Effector memory CD4-positive, alpha-beta T cell (primary cell): ENCODE measurements around the gene C9orf43.

Source experiments
- DNase-seq, 3 donors: peaks; one replicate each; pipeline ENCODE4 v3.0.0-alpha.2; 2020
- H3K27ac ChIP-seq: 2 replicates; pipeline ENCODE4 v1.7.0; 2013; ENCODE audit warnings: mild to moderate bottlenecking, low read length, moderate library complexity; ENCODE audit not compliant: insufficient read depth, poor library complexity, severe bottlenecking
- H3K27me3 ChIP-seq: replicated peaks from 2 replicates; pipeline ENCODE4 v1.7.0; 2013; ENCODE audit warnings: mild to moderate bottlenecking, low read length; ENCODE audit not compliant: insufficient read depth, control insufficient read depth, poor library complexity, severe bottlenecking
- H3K36me3 ChIP-seq: 2 replicates; pipeline ENCODE4 v1.7.0; 2013; ENCODE audit warnings: mild to moderate bottlenecking, low read length, moderate library complexity; ENCODE audit not compliant: control insufficient read depth, insufficient read depth
- H3K4me1 ChIP-seq: 2 replicates; pipeline ENCODE4 v1.7.0; 2013; ENCODE audit warnings: low read length, mild to moderate bottlenecking; ENCODE audit not compliant: control insufficient read depth, insufficient read depth, poor library complexity, severe bottlenecking
- H3K4me3 ChIP-seq: 2 replicates; pipeline ENCODE4 v1.7.0; 2013; ENCODE audit warnings: low read length, low read depth, mild to moderate bottlenecking; ENCODE audit not compliant: insufficient read depth, poor library complexity, severe bottlenecking
- H3K9me3 ChIP-seq: 2 replicates; pipeline ENCODE4 v1.7.0; 2013; ENCODE audit warnings: mild to moderate bottlenecking, low read length, moderate library complexity; ENCODE audit not compliant: control insufficient read depth

Gene C9orf43

DNA sequence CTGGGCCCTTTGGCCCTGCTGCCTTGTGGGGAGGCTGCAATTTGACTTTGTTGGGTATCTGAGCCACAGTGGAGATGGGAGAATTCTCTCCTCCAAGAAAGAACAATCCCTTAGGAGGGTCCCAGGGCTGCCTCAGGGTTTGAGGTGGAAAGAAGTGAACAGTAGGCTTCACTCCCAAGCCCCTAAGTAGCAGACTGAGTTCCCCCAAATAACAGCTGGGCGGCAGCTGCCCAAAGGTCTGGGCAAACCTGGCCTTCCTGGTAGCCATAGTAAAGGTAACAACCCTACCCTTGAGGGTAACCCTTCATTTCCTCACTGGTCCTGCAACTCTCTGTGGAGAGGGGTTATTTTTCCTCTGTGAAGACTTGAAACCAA is 53.7 kb downstream of the C9orf43 start:
- Histone ChIP-seq H3K36me3 (no peaks in the 10 kb centered on the region), H3K4me3 (no peak overlapping the region), H3K4me1 (no peaks in the 10 kb centered on the region), H3K9me3 (no peaks in the 10 kb centered on the region), H3K27ac (no peak overlapping the region), H3K27me3 (no peaks in the 10 kb centered on the region)
- no peak for DNase-seq

DNA sequence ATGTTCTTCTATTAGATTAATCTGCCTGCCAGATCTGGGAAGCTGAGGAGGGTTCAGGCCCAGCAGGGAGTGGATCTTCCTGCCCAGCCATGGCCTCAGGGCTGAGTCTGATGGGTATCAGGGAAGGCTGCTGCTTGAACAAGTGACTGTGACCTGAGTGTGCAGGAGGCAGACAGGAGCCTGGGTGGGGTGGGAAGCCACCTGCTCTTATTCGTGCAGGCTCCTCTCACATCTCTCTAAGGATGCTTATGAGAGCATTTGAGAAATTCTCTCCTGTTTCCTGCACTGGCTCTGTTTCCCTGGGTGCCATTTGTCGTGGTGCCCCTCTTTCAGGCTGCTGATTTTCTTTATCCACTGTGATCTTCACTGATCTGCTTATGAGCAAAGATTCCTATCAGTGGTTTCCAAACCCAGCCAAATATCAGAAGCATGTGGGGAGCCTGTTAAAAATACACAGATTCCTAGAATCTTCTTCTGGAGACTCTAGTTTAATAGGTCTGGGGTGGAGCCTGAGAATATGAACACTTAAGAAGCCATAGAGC is 55.1 kb downstream of the C9orf43 start:
- DNase-seq, result no peak
- Histone ChIP-seq H3K9me3 (no peaks in the 10 kb centered on the region), H3K27ac (no peak overlapping the region), H3K4me1 (no peaks in the 10 kb centered on the region), H3K36me3 (no peaks in the 10 kb centered on the region), H3K4me3 (no peak overlapping the region), H3K27me3 (no peaks in the 10 kb centered on the region)

DNA sequence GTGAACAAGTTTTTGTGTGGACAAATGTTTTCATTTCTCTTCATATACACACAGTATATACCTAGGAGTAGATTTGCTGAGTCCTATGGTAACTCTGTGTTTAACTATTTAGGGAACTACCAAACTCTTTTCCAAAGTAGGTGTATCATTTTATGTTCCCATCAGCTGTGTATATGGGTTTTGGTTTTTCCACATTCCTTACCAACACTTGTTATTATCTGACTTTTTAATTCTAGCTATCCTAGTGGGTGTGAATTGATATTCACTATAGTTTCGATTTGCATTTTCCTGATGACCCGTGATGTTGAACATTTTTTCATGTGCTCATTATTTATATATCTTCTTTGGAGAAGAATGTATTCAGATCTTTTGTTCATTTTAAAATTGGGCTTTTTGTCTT is 56.6 kb downstream of the C9orf43 start:
- no peaks in the 10 kb centered on the region for H3K36me3 ChIP-seq
- DNase-seq, result no peak
- H3K9me3 ChIP-seq, result no peaks in the 10 kb centered on the region
- H3K4me3 ChIP-seq, result no peak overlapping the region
- H3K27me3 ChIP-seq, result no peaks in the 10 kb centered on the region
- no peak overlapping the region for H3K27ac ChIP-seq
- no peaks in the 10 kb centered on the region for H3K4me1 ChIP-seq

DNA sequence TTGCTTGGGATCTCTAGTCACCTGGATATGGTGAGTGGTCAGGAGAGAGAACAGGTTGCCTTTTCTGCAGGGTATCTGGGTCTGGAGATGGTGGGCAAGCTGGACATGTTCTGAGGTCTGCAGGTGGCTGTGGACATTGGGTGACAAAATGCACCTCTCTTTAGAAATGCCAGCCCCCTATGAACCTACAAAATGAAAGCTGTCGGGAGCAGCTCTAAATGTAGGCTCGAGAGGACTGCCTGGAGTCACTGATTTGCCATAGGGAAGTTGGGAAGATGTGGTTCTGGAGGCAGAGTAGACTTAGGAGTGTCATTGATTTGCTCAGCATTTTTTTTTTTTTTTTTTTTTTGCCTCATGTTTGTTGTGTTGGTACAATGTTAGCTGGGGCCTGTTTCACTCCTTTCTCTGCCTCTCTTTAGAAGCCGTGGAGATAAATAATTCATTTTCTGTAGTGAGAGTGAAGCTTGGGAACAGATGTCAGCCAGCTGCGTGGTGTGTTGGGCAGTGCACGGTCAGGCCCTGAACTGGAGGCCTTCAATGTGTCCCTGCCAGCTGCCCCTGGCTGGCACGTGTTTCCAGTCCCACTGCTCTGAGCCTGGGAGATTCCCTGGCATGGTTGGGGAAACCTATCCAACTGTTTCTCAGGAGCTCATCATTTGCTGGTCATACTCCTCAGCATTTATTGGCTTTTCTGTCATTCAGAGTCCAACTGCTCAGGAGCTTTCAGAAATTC is 58.3 kb downstream of the C9orf43 start:
- no peak overlapping the region for H3K27ac ChIP-seq
- no peaks in the 10 kb centered on the region for H3K4me1 ChIP-seq

DNA sequence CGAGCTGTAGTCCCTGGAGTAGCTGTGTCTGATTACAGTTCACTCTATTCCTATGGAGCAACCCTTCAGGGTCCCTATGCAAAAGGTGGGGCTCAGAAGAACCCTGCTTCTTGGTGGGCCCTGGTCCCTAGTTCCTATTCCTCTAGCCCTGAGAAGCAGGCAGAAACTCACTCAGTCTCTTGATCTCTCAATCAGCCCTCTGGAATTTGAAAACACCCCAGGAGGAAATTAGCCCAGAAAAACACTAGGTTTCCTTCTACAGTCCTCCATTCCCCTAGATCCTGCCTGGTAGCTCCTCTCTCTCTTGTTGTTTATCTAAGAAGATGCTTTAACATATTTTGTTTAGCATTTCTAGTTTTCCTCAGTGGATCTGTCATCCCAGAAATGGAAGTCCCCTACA is 60.6 kb downstream of the C9orf43 start:
- H3K9me3 ChIP-seq, result no peaks in the 10 kb centered on the region
- no peaks in the 10 kb centered on the region for H3K4me1 ChIP-seq
- no peaks in the 10 kb centered on the region for H3K36me3 ChIP-seq
- no peak overlapping the region for H3K4me3 ChIP-seq
- no peak overlapping the region for H3K27ac ChIP-seq
- DNase-seq, result no peak
- H3K27me3 ChIP-seq, result no peaks in the 10 kb centered on the region

More for the DNA sequence above, 58.3 kb downstream of the C9orf43 start:
- Histone ChIP-seq H3K4me3 (no peak overlapping the region), H3K27me3 (no peaks in the 10 kb centered on the region), H3K36me3 (no peaks in the 10 kb centered on the region), H3K9me3 (no peaks in the 10 kb centered on the region)
- DNase-seq, result no peak

DNA sequence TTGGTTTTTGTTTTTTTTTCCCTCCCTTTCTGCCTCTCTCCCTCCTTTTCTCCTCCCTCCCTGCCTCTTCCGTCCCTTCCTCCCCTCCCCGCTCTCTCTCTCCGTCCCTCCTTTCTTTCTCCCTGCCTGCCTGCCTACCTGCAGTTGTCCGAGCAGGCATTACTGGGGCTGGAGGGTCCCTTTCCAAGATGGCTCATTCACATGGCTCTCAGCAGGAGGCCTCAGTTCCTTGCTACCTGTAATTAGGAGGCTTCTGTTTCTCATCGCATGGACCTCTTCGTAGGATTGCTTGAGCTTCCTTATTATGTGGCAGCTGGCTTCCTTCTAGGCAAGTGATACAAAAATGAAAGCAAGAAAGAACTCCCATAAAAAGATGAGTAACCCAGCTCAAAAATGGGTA is 61.0 kb downstream of the C9orf43 start:
- Histone ChIP-seq H3K27me3 (no peaks in the 10 kb centered on the region), H3K36me3 (no peaks in the 10 kb centered on the region), H3K9me3 (no peaks in the 10 kb centered on the region), H3K27ac (no peak overlapping the region), H3K4me1 (no peaks in the 10 kb centered on the region), H3K4me3 (no peak overlapping the region)
- no peak for DNase-seq

DNA sequence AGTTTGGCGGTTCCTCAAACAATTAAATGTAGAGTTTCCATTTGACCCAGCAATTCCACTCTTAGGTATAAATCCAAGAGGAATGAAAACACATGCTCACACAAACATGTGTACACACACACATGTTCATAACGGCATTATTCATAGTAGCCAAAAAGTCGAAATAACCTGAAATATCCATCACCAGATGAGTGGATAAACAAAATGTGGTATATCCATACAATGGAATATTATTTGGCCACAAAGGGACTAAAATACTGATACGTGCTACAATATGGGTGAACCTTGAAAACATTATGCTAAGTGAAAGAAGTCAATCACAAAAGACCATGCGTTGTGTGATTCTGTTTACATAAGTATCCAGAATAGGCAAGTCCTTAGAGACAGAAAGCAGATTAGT is 61.7 kb downstream of the C9orf43 start:
- Histone ChIP-seq H3K9me3 (no peaks in the 10 kb centered on the region), H3K4me1 (no peaks in the 10 kb centered on the region), H3K36me3 (no peaks in the 10 kb centered on the region), H3K27ac (no peak overlapping the region), H3K27me3 (no peaks in the 10 kb centered on the region), H3K4me3 (no peak overlapping the region)
- DNase-seq, result no peak

DNA sequence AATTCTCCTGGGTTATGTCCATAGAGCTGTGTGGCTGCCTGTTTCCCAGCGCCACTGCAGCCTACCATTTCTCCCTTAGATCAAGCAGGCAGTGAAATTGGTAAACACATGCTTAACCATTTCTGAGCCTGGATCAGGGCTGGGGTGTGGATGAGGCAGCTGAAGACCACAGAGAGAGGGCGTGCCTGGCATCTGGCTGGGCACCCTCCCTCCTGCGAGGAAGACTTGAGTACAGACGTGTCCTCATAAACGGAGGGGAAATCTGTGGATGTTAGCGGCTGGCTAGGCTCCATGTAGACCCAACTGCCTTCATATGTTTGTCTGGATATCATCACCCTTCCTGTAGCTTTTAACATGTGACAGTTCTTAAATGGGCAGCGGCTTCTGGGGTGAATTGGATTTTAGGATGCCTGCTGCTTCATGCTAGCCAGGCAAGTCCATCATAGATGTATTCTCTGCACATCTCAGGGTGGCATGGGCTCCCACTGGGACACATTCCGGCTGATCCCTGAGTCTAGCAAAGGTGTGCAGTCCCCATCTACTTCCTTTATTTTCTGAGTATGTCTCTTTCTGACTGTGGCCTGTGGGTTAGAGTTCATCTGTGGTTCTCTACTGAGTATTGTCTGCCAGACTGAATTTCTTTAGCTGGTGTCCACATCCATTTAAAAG is 63.9 kb downstream of the C9orf43 start:
- Histone ChIP-seq H3K27me3 (no peaks in the 10 kb centered on the region), H3K27ac (no peak overlapping the region), H3K4me1 (peaks cover 4% of the 10 kb centered on the region), H3K4me3 (no peak overlapping the region), H3K36me3 (no peaks in the 10 kb centered on the region), H3K9me3 (no peaks in the 10 kb centered on the region)
- no peak for DNase-seq

DNA sequence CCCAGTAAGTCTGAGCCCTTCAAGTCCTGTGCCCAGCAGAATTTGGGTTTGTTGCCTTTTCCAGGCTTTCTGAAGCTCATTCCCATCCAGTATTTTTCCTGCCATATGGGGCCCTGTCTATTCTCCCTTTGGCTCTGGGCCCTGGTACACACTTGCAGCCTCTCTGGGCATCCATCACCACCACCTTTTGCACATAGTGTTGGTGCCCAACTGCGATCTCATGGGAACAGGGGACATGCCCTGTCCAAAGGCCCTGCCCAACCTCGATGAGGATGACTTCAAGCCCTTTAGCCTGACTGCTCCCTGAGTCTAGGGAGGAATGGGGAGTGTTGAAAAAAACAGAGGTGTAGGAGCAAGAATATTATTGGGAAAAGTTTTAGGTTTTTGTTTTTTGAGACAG is 64.5 kb downstream of the C9orf43 start:
- Histone ChIP-seq H3K27me3 (no peaks in the 10 kb centered on the region), H3K4me3 (no peak overlapping the region), H3K36me3 (no peaks in the 10 kb centered on the region), H3K9me3 (no peaks in the 10 kb centered on the region), H3K4me1 (peaks cover 4% of the 10 kb centered on the region), H3K27ac (no peak overlapping the region)
- DNase-seq, result no peak

DNA sequence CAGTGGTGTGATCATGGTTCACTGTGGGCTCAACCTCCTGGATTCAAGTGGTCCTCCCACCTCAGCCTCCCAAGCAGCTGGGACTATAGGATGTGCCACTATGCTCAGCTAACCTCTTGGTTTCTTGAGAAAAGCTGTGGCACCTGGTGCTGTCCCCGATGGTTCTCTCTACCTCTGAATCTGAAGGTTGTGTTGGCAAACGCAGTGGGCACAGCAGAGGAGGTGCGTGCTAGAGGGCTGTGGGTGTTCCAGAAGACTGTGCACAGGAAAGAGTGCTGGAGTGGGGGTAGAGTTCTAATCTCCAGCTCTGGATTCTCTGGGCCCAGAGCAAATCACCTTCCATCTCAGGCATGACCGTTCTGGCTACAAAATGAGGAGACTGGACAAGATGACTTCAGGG is 65.4 kb downstream of the C9orf43 start:
- Histone ChIP-seq H3K27ac (no peak overlapping the region), H3K36me3 (no peaks in the 10 kb centered on the region), H3K4me3 (no peak overlapping the region), H3K9me3 (no peaks in the 10 kb centered on the region), H3K4me1 (peaks cover 4% of the 10 kb centered on the region), H3K27me3 (no peaks in the 10 kb centered on the region)
- no peak for DNase-seq
